HG02642 (cell line): ENCODE results near the gene PBX3.

Experiments used
- ATAC-seq: cut with Tn5 transposase; IDR thresholded peaks from one replicate; pipeline ENCODE4 v1.9.1; 2021; ENCODE audit warnings: mild to moderate bottlenecking; ENCODE audit not compliant: unreplicated experiment, poor library complexity

The PBX3 gene

GRCh38 chr9:125966959-125967711, 220.0 kb downstream of the PBX3 start:
- ATAC-seq, result no peak

- no peak for ATAC-seq
Measured at GRCh38 chr9:125968714-125969374, 221.7 kb downstream of the PBX3 start.

- ATAC-seq, result no peak
Measured at GRCh38 chr9:125969462-125969861, 222.3 kb downstream of the PBX3 start.

- no peak for ATAC-seq
Measured at GRCh38 chr9:125969868-125970267, 222.7 kb downstream of the PBX3 start.

GRCh38 chr9:125970340-125970739, 223.2 kb downstream of the PBX3 start:
- no peak for ATAC-seq

- no peak for ATAC-seq
Measured at GRCh38 chr9:125971050-125971449, 223.9 kb downstream of the PBX3 start.

- no peak for ATAC-seq
Measured at GRCh38 chr9:125972012-125972729, 225.0 kb downstream of the PBX3 start.

GRCh38 chr9:125973547-125973946, 226.4 kb downstream of the PBX3 start:
- ATAC-seq, result no peak

- ATAC-seq, result no peak
Measured at GRCh38 chr9:125974705-125975104, 227.5 kb downstream of the PBX3 start.

GRCh38 chr9:125977223-125977622, 230.1 kb downstream of the PBX3 start:
- no peak for ATAC-seq

- ATAC-seq, result no peak
Measured at GRCh38 chr9:125979383-125979782, 232.2 kb downstream of the PBX3 start.

- ATAC-seq, result no peak
Measured at GRCh38 chr9:125982798-125983406, 235.7 kb downstream of the PBX3 start.

- ATAC-seq, result no peak
Measured at GRCh38 chr9:125983681-125984080, 236.5 kb downstream of the PBX3 start.

GRCh38 chr9:125984461-125984860, 237.3 kb downstream of the PBX3 start:
- ATAC-seq, result no peak

GRCh38 chr9:125985142-125985997, 238.2 kb downstream of the PBX3 start:
- no peak for ATAC-seq

GRCh38 chr9:125985998-125986655, 239.0 kb downstream of the PBX3 start:
- ATAC-seq, result no peak

- no peak for ATAC-seq
Measured at GRCh38 chr9:125986966-125987365, 239.8 kb downstream of the PBX3 start.

- ATAC-seq, result no peak
Measured at GRCh38 chr9:125987420-125987819, 240.2 kb downstream of the PBX3 start.

- ATAC-seq, result no peak
Measured at GRCh38 chr9:125988479-125989050, 241.4 kb downstream of the PBX3 start.
